Astrocyte (in vitro differentiated cells and primary cell): ENCODE results near the gene CIDEA. TPM values are rescaled to one million over a fixed set of nuclear protein-coding genes. Genes with fewer than 3 reads are reported as not detected.

Experiments used
- DNase-seq: peaks from one replicate; pipeline ENCODE4 v3.0.0-alpha.2; 2010; ENCODE audit warnings: low read depth
- FAIRE-seq: peaks from 2 replicates; lab custom pipeline; 2011; peaks lifted over from hg19 to GRCh38; lab: Jason Lieb, UNC
- H2AFZ ChIP-seq: 2 replicates; pipeline ENCODE4 v1.6.0; 2012; ENCODE audit warnings: low read depth, low read length, inconsistent platforms
- H3K27ac ChIP-seq: 2 replicates; pipeline ENCODE4 v1.5.1; 2011; ENCODE audit warnings: low read depth, low read length, inconsistent platforms
- H3K27me3 ChIP-seq: 2 replicates; pipeline ENCODE4 v1.6.0; 2011; ENCODE audit warnings: low read length, inconsistent platforms; ENCODE audit not compliant: insufficient read depth
- H3K36me3 ChIP-seq: 2 replicates; pipeline ENCODE4 v1.5.1; 2011; ENCODE audit warnings: low read length, inconsistent platforms; ENCODE audit not compliant: insufficient read depth
- H3K4me1 ChIP-seq: 2 replicates; pipeline ENCODE4 v1.5.1; 2011; ENCODE audit warnings: low read length, inconsistent platforms; ENCODE audit not compliant: insufficient read depth
- H3K4me2 ChIP-seq: 2 replicates; pipeline ENCODE4 v1.6.0; 2012; ENCODE audit warnings: low read length, inconsistent platforms
- H3K4me3 ChIP-seq: 2 replicates; pipeline ENCODE4 v1.5.1; 2011; ENCODE audit warnings: low read depth, mild to moderate bottlenecking, low read length, inconsistent platforms; ENCODE audit not compliant: insufficient read depth
- H3K79me2 ChIP-seq: 2 replicates; pipeline ENCODE4 v1.6.0; 2012; ENCODE audit warnings: mild to moderate bottlenecking, low read length, inconsistent platforms; ENCODE audit not compliant: insufficient read depth
- H3K9ac ChIP-seq: 2 replicates; pipeline ENCODE4 v1.6.0; 2012; ENCODE audit warnings: mild to moderate bottlenecking, low read length, inconsistent platforms
- H3K9me3 ChIP-seq: 2 replicates; pipeline ENCODE4 v1.5.1; 2012; ENCODE audit warnings: low read depth, mild to moderate bottlenecking, low read length, inconsistent platforms; ENCODE audit not compliant: insufficient read depth
- H4K20me1 ChIP-seq: 2 replicates; pipeline ENCODE4 v1.6.0; 2012; ENCODE audit warnings: low read length, inconsistent platforms; ENCODE audit not compliant: insufficient read depth
- H3K27ac Mint-ChIP-seq: one replicate; pipeline ENCODE4 v1.8.0; 2021; ENCODE audit warnings: mild to moderate bottlenecking, mixed read lengths; ENCODE audit not compliant: unreplicated experiment
- H3K27me3 Mint-ChIP-seq: one replicate; pipeline ENCODE4 v1.8.0; 2021; ENCODE audit warnings: low read depth, mixed read lengths; ENCODE audit not compliant: unreplicated experiment
- H3K36me3 Mint-ChIP-seq: one replicate; pipeline ENCODE4 v1.8.0; 2021; ENCODE audit warnings: low read depth, mixed read lengths; ENCODE audit not compliant: unreplicated experiment
- H3K4me1 Mint-ChIP-seq: one replicate; pipeline ENCODE4 v1.8.0; 2021; ENCODE audit warnings: low read depth, mixed read lengths; ENCODE audit not compliant: unreplicated experiment
- H3K4me3 Mint-ChIP-seq: one replicate; pipeline ENCODE4 v1.8.0; 2021; ENCODE audit warnings: mild to moderate bottlenecking, moderate library complexity, mixed read lengths; ENCODE audit not compliant: unreplicated experiment
- H3K9me3 Mint-ChIP-seq: one replicate; pipeline ENCODE4 v1.8.0; 2021; ENCODE audit warnings: mild to moderate bottlenecking, mixed read lengths; ENCODE audit not compliant: unreplicated experiment
- CTCF ChIP-seq: IDR thresholded peaks from 2 replicates; pipeline ENCODE4 v1.5.1; 2011; ENCODE audit warnings: low read depth, mild to moderate bottlenecking, inconsistent platforms, low read length, moderate library complexity; ENCODE audit not compliant: insufficient read depth
- EZH2 ChIP-seq: IDR thresholded peaks from 2 replicates; pipeline ENCODE4 v1.6.1; 2012; ENCODE audit warnings: mild to moderate bottlenecking, low read length, inconsistent platforms; ENCODE audit not compliant: insufficient read depth
- total RNA-seq: library from RNA; stranded (reverse); gene quantifications from 2 replicates; pipeline ENCODE4 v1.2.1, GENCODE V29; 2021

Gene CIDEA
- total RNA-seq, 1 donor from 2014 or later, result 0.43 TPM

GRCh38 chr18:12278741-12279682 lies 24.9 kb downstream of the CIDEA start:
- no peaks in the 10 kb centered on the region for H3K27me3 Mint-ChIP-seq

GRCh38 chr18:12279781-12280531 lies 25.8 kb downstream of the CIDEA start:
- Mint-ChIP-seq H3K4me1 (peaks cover 40% of the 10 kb centered on the region), H3K9me3 (no peaks in the 10 kb centered on the region), H3K36me3 (no peaks in the 10 kb centered on the region), H3K27me3 (no peaks in the 10 kb centered on the region), H3K4me3 (peak overlapping the region; percentile 81), H3K27ac (peak overlapping the region; percentile 97)
- Histone ChIP-seq H3K27me3 (no peaks in the 10 kb centered on the region), H3K4me1 (peaks cover 47% of the 10 kb centered on the region), H3K36me3 (no peaks in the 10 kb centered on the region), H3K4me2 (peak overlapping the region; percentile 88), H3K9ac (peak overlapping the region; percentile 90), H3K27ac (peak overlapping the region; percentile 94), H4K20me1 (no peaks in the 10 kb centered on the region), H3K9me3 (no peaks in the 10 kb centered on the region), H2AFZ (peak overlapping the region; percentile 49), H3K4me3 (peak overlapping the region; percentile 9), H3K79me2 (peaks cover 14% of the 10 kb centered on the region)
- TF ChIP-seq EZH2 (no peak), CTCF (no peak)
- FAIRE-seq, result peak; percentile 26
- no peak for DNase-seq

More at GRCh38 chr18:12278741-12279682, 24.9 kb downstream of the CIDEA start:
- Histone ChIP-seq H3K9ac (peak overlapping the region; percentile 90), H4K20me1 (no peaks in the 10 kb centered on the region), H3K27ac (peak overlapping the region; percentile 94), H3K79me2 (peaks cover 14% of the 10 kb centered on the region), H2AFZ (peak overlapping the region; percentile 49), H3K4me2 (peak overlapping the region; percentile 88), H3K4me1 (peaks cover 47% of the 10 kb centered on the region), H3K36me3 (no peaks in the 10 kb centered on the region), H3K4me3 (peak overlapping the region; percentile 45), H3K9me3 (no peaks in the 10 kb centered on the region), H3K27me3 (no peaks in the 10 kb centered on the region)
- no peaks in the 10 kb centered on the region for H3K36me3 Mint-ChIP-seq
- no peaks in the 10 kb centered on the region for H3K9me3 Mint-ChIP-seq
- peak; percentile 96 for DNase-seq
- peak overlapping the region; percentile 81 for H3K4me3 Mint-ChIP-seq
- TF ChIP-seq CTCF, result no peak
- peak; percentile 79 for FAIRE-seq
- peaks cover 41% of the 10 kb centered on the region for H3K4me1 Mint-ChIP-seq
- H3K27ac Mint-ChIP-seq, result peak overlapping the region; percentile 97
